GM19023 (cell line): ENCODE results near the gene MIER2.

ENCODE experiments used
- ATAC-seq: cut with Tn5 transposase; IDR thresholded peaks from one replicate; pipeline ENCODE4 v1.9.1; 2021; ENCODE audit warnings: mild to moderate bottlenecking, moderate library complexity; ENCODE audit not compliant: unreplicated experiment

The MIER2 gene

GRCh38 chr19:379796-380195, 35.2 kb upstream of the MIER2 start:
- no peak for ATAC-seq

GRCh38 chr19:378706-379105, 34.1 kb upstream of the MIER2 start:
- no peak for ATAC-seq

GRCh38 chr19:377801-378581, 33.4 kb upstream of the MIER2 start:
- ATAC-seq = no peak

- ATAC-seq = no peak
Measured at GRCh38 chr19:376111-376470, 31.5 kb upstream of the MIER2 start.

GRCh38 chr19:375395-376110, 31.0 kb upstream of the MIER2 start:
- ATAC-seq = no peak

- ATAC-seq = no peak
Measured at GRCh38 chr19:374886-375235, 30.3 kb upstream of the MIER2 start.

- no peak for ATAC-seq
Measured at GRCh38 chr19:374183-374885, 29.7 kb upstream of the MIER2 start.

GRCh38 chr19:373391-374182, 29.0 kb upstream of the MIER2 start:
- ATAC-seq = no peak

- ATAC-seq = no peak
Measured at GRCh38 chr19:372306-372890, 27.8 kb upstream of the MIER2 start.

GRCh38 chr19:371501-372168, 27.0 kb upstream of the MIER2 start:
- ATAC-seq = no peak

GRCh38 chr19:370641-371330, 26.2 kb upstream of the MIER2 start:
- ATAC-seq = no peak

GRCh38 chr19:369876-370275, 25.3 kb upstream of the MIER2 start:
- ATAC-seq = no peak

GRCh38 chr19:369256-369655, 24.7 kb upstream of the MIER2 start:
- ATAC-seq = no peak

- no peak for ATAC-seq
Measured at GRCh38 chr19:368630-369024, 24.0 kb upstream of the MIER2 start.

GRCh38 chr19:367963-368629, 23.5 kb upstream of the MIER2 start:
- ATAC-seq = no peak

- no peak for ATAC-seq
Measured at GRCh38 chr19:367561-367960, 23.0 kb upstream of the MIER2 start.

GRCh38 chr19:366951-367350, 22.4 kb upstream of the MIER2 start:
- no peak for ATAC-seq

GRCh38 chr19:366205-366783, 21.7 kb upstream of the MIER2 start:
- no peak for ATAC-seq
